Measurements from ENCODE around the gene CHIT1.
"Not testable (repeated sequence)": the region's sequence is repeated elsewhere in the genome, so short reads cannot be mapped to it uniquely, and the experiment has no call there.

The CHIT1 gene

DNA sequence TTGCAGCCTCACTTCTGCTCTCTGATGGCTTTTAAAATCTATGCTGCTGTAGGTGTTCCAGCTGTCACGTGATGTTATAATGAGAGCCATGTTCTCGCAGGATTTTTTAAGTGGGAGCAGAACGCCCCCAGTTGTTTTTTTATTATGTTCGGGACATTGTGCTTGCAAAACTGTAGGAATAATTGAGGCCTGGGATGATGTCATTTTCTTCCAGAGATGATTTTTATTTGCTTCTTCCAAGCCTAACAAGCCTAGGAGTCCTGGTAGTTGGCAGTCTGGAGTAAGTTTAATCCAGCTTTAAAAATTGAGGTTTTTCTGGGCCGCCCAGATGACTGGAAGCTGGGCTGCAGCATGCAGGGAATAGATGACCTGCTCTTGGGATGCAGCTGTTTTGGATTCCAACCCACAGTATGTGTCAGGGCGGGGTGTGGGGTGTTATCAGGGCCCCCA lies 34.6 kb upstream of the CHIT1 start:
- DNase-seq = no peak

DNA sequence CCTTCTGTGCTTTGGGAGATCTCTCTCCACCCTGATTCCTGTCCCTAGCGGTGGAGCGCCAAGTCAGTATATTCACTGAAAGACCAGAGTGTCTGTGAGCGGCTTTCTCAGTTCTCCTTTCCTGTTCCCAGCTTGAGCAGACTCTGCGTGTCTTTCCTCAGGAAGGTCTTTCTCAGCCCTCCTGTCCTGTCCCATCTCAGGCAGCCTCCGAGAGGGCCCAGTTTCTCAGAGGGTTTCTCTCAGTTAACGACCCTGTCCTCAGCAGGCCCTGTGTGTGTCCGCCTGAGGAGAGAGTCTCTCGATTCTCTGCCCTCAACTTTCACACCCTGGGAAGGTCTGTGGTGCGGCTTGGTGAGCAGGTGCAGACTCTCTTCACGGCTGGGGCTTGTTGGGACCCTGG lies 34.0 kb upstream of the CHIT1 start:
- no peak for DNase-seq

DNA sequence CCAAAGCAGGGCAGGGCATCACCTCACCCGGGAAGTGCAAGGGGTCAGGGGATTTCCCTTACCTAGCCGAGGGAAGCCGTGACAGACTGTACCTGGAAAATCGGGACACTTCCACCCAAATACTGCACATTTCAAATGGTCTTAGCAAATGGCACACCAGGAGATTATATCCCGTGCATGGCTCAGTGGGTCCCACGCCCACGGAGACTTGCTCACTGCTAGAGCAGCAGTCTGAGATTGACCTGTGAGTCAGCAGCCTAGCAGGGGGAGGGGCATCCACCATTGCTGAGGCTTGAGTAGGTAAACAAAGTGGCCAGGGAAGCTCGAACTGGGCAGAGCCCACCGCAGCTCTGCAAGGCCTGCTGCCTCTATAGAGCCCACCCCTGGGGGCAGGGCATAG lies 27.2 kb upstream of the CHIT1 start:
- DNase-seq = not testable (repeated sequence)

DNA sequence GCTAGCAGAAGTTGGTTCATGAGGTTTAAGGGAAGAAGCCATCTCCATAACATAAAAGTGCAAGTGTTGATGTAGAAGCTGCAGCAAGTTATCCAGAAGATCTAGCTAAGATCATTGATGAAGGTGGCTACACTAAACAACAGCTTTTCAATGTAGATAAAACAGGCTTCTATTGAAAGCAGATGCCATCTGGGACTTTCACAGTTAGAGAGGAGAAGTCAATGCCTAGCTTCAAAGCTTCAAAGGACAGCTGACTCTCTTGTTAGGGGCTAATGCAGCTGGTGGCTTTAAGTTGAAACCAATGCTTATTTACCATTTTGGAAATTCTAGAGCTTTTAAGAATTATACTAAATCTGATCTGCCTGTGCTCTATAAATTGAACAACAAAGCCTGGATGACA lies 25.3 kb upstream of the CHIT1 start:
- DNase-seq = not testable (repeated sequence)

DNA sequence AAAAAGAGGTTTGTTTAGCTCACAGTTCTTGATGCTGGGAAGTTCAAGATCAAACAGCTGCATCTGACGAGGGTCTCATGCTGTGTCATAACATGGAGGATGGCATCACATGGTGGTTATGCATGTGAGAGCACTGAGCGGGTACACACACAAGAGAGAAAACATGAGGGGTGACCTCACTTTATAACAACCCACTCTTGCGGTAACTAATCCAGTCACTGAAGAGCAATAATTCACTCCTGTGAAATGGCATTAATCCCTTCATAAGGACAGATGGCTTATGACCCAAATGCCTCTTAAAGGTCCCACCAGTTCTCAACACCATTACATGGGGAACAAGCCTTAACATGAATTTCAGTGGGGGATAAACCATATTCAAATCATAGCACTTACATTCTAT lies 23.2 kb upstream of the CHIT1 start:
- DNase-seq = no peak

DNA sequence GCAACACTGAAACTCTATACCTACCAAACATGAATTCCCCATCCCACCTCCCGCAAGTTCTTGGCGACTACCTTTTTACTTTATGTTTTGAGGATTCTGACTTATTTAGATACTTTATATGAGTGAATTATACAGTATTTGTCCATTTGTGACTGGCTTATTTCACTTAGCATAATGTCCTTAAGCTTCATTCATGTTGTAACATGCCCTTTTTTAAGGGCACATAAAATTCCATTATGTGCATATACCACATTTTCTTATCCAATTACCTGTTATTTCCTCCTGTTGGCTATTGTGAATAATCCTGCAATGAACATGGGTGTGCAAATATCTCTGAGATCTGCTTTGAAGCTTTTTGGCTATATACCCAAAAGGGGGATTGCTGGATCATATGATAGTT lies 22.0 kb upstream of the CHIT1 start:
- DNase-seq = no peak

DNA sequence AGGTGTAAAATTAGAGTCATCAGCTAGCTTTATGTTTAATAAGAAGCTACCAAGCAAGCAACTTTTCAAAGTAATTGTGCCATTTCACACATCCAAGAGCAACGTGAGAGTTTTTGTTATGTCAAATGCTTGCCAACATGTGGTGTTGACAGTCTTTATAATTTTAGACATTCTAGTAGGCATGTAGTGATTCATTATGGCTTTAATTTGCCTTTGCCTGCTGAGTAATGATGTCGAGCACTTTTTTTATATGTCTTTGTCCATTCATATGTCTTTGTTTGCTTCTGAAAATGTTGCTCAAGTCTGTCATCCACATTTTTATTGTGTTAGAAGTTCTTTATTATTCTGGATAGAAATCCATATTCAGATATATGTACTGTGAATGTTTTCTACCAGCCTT lies 21.4 kb upstream of the CHIT1 start:
- no peak for DNase-seq

DNA sequence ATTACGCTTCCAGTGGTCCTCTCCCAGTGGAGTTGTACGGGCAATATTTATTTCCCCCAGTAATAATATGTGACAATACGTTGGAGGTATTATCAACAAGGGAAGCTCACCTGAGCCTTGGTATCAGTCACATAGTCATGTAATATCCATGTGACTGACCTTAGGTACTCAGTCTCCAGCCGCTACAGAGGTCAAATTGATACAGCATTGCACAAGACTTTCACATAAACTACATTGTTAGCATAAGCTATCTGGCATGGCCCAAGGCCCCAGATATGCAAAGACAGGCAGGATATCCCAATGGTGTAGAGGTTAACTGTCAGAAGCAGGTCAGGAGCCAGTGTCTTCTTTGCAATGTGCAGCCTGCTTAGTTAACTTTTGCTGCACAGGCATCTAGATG lies 15.3 kb upstream of the CHIT1 start:
- DNase-seq = no peak

DNA sequence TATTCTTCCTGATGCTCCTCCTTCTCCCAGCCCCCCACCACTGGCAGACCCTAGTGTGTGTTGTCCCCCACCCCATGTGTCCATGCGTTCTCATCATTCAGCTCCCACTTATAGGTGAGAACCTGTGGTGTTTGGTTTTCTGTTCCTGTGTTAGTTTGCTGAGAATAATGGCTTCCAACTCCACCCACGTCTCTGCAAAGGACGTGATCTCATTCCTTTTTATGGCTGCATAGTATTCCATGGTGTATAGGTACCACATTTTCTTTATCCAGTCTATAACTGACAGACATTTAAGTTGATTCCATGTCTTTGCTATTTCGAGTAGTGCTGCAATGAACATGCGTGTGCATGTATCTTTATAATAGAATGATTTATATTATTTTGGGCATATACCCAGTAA lies 12.2 kb upstream of the CHIT1 start:
- DNase-seq = not testable (repeated sequence)

DNA sequence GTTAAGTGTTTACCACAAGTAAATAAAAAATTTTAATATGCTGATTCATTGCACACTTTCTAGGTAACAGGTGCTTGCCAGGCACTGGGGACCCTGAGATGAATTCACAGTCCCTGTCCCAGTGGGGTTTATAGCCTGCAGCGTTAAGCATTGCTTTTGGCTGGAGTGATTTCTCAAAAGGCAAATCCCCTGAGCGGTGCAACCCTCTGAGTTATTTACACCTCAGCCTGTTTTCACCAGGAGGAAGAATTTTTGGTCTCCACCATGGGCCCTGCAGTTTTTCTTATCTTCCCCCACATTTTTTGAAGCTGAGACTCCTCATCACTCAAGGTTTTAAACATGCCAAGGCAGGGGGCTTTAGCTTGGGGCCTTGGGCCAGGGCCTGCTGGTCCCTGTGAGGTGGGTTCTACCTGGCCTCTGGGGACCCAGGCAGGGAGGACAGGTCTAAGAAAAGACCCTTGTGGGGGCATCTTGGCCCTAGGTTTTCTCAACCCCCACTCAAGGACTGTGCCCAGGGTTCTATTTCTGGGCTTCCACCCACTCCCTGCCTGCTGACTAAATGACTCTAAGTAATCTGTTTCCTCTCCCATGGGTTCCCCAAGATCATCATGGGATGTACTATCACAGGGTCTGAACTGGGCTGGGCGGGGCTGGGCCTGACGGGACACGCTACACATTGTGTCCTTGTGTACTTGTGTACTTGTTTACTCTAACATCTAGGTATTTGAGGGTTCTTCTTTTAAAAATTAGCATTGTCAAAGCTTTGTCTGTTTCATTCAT lies 10.2 kb upstream of the CHIT1 start:
- no peak for DNase-seq

DNA sequence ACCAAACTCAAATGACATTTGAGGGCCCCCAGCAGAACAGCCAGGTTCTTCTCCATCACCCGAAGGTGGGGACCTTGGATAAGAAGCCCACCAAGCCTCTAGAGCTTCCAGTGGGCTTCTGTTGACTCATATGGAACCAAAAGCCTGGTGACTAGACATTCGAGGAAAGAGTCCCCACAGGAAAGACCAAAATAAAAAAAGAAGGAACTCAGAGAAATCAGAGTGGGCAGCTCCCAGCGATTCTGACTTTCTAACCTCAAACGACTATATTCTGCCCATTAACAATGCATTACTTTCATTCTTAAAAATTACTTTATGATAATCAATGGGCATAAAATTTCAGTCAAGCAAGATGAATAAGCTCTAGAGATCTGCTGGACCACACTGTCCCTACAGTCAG lies 9.6 kb upstream of the CHIT1 start:
- no peak for DNase-seq

DNA sequence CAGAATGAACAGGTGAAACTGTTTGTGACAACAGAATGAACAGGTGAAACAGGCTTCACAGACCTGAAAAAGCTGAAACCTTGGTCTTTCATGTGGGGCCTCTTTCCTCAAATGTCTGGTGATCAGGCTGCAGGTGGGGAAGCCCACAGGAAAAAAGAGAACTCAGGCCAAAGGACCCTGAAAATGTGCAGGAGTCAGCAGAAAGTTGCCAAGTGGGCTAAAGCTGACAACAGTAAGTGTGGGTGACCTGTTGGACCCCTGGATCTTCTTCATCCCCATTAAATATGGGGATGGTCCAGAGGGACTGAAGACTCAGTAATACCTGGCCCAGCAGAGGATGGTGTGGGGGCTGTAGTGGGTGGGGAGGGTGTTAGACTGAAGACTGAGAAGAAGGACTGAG lies 9.1 kb upstream of the CHIT1 start:
- DNase-seq = no peak

DNA sequence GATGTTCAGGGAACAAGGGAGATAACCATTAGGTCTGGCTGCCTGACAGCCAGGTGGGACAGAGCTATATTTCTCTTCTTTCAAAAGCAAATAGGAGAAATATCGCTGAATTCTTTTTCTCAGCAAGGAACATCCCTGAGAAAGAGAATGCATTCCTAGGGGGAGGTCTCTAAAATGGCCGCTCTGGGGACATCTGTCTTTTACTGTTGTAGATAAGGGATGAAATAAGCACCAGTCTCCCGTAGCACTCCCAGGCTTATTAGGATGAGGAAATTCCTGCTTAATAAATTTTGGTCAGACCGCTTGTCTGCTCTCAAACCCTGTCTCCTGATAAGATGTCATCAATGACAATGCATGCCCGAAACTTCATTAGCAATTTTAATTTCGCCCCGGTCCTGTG lies 5.4 kb upstream of the CHIT1 start:
- DNase-seq = not testable (repeated sequence)

DNA sequence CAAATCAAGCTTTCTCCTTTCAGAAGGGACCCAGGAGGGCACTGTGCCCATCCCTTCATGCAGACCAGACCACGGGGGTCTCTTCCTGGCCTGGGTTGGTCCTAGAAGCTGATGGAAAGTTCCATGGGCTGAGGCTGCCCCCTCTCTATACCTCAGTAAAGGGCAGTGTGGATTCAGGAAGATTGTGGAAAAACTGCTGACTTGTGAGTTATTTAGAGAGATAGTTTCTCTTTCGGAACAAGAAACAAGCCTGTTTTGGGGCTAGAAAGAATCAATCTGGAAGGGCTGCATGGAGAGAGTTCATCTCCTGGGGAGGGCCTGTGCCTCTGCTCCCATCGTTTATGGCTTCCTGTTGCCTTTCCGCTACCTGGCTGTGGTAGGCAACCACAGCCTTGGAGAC lies 803 bp downstream of the CHIT1 start:
- DNase-seq = no peak

DNA sequence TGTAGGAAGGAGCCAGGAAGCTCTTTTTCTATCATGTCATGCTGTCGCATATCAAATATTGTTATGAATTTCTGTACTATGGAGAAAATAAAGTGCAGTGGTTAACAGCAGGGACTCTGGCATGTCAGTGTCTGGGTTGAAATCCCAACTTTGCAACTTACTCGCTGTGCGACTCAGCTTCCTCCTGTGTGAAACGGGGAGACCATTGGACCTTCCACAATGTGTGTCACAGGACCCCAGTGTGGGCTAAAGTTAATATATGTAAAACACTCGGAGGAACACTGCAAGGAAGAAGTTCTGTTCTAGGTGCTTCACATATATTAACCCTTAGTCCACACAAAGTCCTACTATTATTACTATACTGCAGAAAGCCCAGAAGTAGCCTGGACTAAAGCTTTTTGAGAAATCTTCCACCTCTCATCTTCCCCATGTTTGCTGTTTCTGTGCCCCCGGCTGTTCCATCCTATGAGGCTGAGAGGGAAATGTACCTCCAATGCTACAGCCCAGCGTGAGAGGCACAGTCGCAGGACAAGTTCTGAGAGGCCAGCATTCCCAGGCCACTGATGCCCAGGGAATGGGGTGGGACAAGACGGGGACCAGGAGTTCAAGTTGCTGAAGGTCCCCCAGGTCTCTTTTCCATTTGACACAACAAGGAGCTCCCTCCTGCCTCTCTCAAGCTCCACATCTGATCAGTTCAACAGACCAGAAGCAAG lies 1.9 kb downstream of the CHIT1 start:
- DNase-seq = no peak

DNA sequence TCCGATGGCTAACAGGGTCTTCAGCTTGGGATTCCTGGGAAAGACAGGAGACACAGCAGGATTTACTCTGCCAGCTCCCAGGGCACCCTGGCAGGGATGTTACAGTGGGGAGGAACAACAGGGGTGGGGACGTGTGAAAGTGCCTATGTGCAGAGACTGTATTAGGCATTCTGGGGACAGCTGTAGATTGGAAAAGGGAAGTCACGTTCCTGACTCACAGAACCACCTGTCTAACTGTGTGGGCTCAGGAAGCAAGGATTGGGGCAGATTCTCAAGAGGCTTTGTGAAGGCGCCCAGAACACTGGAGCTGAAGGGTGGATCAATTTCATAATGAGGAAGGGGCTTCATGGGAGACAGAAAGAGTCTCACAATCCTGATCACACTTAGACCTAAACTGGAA lies 4.4 kb downstream of the CHIT1 start:
- DNase-seq = no peak

DNA sequence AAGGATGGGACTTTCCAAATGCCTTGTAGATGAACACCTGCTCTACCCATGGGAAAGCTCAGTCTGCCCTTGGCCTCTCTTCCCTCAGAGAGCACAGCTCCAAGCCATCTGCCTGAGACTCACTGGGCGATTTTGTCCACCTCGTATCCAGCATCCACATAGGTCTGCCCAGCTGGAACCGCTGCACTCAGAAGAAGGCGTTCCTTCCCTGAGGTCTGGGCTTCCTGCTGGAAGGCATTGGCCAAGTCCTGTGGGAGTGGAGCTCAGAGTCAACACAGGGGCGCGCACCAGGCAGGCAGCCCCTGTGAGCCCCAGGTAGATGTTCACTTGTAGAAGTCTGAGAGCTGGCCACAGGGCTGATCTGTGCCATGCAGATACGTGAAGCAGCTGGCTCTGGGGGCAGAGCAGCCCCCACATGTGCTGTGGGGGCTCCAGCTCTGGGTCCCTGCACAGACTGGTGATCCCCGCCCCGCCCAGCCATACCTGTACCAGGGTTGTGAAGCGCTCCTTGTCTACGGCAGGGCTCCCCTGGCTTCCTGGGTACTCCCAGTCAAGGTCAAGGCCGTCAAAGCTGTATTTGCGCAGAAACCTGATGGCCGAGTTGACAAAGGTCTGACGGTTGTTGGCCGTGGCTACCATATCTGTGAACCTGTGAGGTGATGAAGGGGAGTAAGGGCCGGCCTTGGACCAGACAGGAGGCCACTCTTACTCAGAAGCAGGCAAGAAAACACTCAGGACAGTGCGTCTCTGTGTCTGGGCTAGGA lies 6.3 kb downstream of the CHIT1 start:
- DNase-seq = no peak

DNA sequence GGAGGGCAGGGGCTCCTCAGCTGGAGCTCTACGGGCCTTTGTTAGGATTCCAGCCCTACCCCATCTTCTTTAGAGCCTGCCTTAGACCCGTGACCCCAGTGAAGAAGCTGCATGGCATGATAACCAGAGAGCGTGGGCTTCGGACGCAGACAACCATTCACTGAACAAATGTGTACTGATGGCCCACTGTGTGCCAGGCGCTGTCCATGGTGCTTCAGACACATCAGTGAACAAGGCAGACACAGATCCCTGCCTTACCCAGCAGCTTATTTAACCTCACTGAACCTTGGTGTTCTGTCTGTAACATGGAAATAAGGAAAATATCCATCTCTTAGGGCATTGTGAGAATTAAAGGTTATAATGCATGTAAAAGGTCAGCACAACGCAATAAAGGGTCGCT lies 9.5 kb downstream of the CHIT1 start:
- DNase-seq = no peak

DNA sequence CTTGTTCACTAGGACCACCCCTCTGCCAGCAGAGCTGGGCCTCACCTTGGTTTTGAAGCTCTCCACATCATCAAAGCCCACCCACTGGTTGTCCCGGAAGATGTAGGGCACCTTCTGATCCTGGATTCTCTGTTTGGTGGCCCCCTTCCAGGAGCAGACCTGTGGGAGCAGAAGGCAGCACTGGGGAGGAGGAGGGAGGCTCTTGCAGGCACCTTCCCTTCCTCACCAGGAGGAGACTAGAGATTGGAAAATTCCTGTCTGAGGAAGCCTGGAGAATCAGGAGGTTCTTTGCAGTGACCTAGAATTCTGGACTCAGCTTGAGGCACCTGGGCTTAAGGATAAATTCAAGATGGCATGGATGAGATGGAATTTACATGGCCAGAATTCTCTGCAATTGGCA lies 10.3 kb downstream of the CHIT1 start:
- no peak for DNase-seq

DNA sequence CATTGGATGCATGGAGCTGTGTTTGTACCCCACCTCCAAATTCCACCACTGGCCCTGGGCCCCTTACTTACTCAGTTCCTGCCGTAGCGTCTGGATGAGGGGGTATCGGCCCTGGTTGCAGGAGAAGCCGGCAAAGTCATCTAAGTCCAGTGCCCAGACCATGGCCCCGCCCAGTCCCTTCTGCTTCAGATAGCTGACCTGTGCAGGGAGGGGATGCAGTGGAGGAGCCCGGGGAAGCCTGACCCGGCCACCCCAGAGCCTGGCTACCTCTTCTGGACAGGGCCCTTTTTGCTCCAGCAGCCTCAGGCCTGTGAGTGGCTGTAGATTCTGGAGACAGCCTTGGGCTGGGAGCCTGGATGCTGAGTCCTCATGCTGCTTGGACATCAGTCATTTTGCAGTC lies 11.8 kb downstream of the CHIT1 start:
- DNase-seq = no peak

DNA sequence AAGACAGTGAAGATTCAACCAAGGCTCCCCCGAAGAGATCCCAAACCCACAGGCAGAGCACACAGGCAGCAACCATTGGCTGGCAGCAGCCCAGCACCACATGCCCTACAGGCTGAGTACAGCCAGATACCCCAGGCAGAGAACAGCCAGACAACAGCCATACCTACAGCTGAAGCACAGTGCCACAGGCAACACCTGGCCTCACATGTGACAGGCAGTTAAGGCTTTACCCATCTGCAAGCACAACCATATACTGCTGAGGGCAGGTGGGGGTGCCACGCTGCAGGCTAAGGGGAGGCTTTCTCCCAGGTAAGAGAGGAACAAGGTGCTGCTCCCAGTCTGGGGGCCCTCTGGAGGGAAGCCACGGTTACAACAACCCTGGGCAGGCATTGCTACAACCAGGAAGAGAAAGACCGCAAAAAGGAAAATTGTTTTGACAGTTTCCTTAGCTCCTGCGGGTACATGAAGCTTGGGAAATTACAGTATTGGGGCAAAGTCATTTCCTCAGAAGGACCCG lies 12.3 kb downstream of the CHIT1 start:
- DNase-seq = no peak

DNA sequence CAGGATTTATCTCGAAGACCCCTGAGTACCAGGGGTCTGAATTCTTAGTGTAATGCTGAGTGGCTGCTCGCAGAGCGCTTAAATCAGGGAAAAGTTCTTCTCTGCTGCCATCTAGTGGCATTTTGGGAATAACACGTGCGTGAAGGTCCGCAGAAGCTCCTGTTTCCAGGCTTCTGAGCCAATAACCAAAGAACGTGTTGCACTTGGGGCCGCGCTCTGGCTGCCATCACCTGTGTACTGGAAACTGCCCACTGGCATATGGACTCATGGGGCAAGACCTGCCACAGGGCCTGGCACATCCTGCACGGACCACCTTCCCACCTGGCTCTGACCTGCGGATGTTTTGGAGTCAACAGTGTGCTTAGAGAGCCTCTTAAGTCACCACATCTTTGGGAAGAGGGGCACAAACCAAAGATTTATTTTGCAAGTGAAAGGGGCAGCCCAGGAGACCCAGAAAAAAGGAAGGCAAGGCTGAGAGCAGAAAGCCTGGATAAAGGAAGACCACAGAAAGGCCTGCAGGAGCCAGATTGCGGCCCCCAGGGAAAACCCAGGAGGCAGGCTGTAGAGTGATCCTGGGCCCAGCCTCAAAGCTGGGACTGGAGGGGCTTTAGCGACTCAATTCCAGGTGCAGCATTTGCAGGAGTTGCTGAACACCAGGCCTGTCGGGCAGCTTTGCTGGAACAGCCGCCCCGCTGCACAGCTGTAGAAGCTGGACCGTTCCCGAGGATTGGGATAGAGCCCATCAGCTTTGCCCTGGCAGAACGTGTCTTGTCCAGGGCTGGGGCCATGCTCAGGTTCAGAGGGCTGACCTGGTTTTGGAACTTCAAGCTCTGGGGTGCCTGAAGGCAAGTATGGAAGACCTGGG lies 13.0 kb downstream of the CHIT1 start:
- DNase-seq = peak; percentile 63

DNA sequence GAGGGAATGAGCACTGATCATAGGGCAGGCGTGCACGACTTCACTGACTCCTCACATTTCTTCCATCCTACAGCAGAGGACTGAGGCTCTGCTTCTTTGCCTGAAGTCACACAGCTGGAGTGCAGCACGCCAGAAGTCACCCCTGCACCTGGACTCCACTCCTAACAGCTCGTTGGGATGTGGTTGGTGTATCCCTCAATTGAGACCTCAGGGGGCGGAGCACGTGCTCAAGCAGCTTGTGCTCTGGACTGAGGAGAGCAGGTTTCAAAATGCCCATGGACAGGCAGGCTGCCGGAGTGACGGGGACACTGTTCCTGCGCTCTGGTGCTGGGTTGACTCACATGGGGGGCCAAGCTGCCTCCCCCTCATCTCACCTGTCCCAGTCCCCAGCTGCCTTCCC lies 13.9 kb downstream of the CHIT1 start:
- no peak for DNase-seq

All from GDM1 (cell line).